GM12878 (cell line): ENCODE data around the gene PLK5. TPM values are rescaled to one million over a fixed set of nuclear protein-coding genes. Genes with fewer than 3 reads are reported as not detected.

ENCODE experiments used
- ATAC-seq: fragments of 200-7000 bp; cut with Tn5 transposase; 3 replicates; pipeline ENCODE4 v1.9.1; 2020; ENCODE audit warnings: mild to moderate bottlenecking, moderate library complexity
- BruUV-seq: library from RNA; stranded (reverse); fragments of 400-500 nt; replicated peaks from 2 replicates; lab custom pipeline; 2021; lab: Mats Ljungman, UMichigan
- CTCF ChIA-PET: fragments of 300-600 bp; sonication (Branson Sonifier 250); formaldehyde crosslinking; extraction: SDS; loops from one replicate; lab custom pipeline; 2021; ENCODE audit warnings: inconsistent platforms; lab: Yijun Ruan, JAX
- POLR2A ChIA-PET: fragments of 350-600 bp; formaldehyde crosslinking; extraction: SDS; loops from one replicate; lab custom pipeline; 2021; ENCODE audit warnings: inconsistent platforms; lab: Charles Lee
- RAD21 ChIA-PET: fragments of 300-600 bp; sonication (Branson Sonifier 250); formaldehyde crosslinking; loops from one replicate; lab custom pipeline; 2023; ENCODE audit warnings: antibody characterized with exemption; ENCODE audit not compliant: unreplicated experiment; lab: Charles Lee
- SMC1A ChIA-PET: fragments of 300-600 bp; sonication (Branson Sonifier 250); formaldehyde crosslinking; loops from one replicate; lab custom pipeline; 2023; ENCODE audit not compliant: unreplicated experiment, uncharacterized antibody; lab: Charles Lee
- DNase-seq: peaks from one replicate; pipeline ENCODE4 v3.0.0-alpha.2; 2011; ENCODE audit warnings: low read depth, low spot score
- FAIRE-seq: peaks from 3 replicates; lab custom pipeline; 2011; peaks lifted over from hg19 to GRCh38; lab: Jason Lieb, UNC
- H2AFZ ChIP-seq: 2 replicates; pipeline ENCODE4 v1.6.0; 2011; ENCODE audit warnings: low read depth, low read length, control low read depth; ENCODE audit not compliant: control insufficient read depth
- H3K27ac ChIP-seq: 2 replicates; pipeline ENCODE4 v1.5.1; 2011; ENCODE audit warnings: control low read depth; ENCODE audit not compliant: control insufficient read depth, insufficient read depth
- H3K27me3 ChIP-seq, 2 experiments: replicated peaks in 1 of 2; 2 replicates each; pipeline versions ENCODE4 v1.6.0 to v1.6.1; 2011; ENCODE audit warnings: low read length in 1 of 2; ENCODE audit not compliant: control insufficient read depth in 2 of 2, insufficient read depth in 2 of 2
- H3K36me3 ChIP-seq, 2 experiments: 2 replicates each; pipeline ENCODE4 v1.5.1; 2011; ENCODE audit warnings: low read length in 1 of 2; ENCODE audit not compliant: control insufficient read depth in 2 of 2, insufficient read depth in 2 of 2
- H3K4me1 ChIP-seq: 2 replicates; pipeline ENCODE4 v1.6.1; 2011; ENCODE audit warnings: mild to moderate bottlenecking, low read length, moderate library complexity, mixed read lengths; ENCODE audit not compliant: control insufficient read depth, insufficient read depth
- H3K4me2 ChIP-seq: 2 replicates; pipeline ENCODE4 v1.6.0; 2011; ENCODE audit warnings: control low read depth; ENCODE audit not compliant: control insufficient read depth, insufficient read depth
- H3K4me3 ChIP-seq: fragments of 200-600 bp; sonication (generic); 2 replicates; pipeline ENCODE4 v1.5.1; 2016
- H3K79me2 ChIP-seq: 2 replicates; pipeline ENCODE4 v1.6.0; 2011; ENCODE audit warnings: low read length; ENCODE audit not compliant: control insufficient read depth, insufficient read depth
- H3K9ac ChIP-seq: 2 replicates; pipeline ENCODE4 v1.8.0; 2011; ENCODE audit warnings: low read length, control low read depth, mixed read lengths; ENCODE audit not compliant: control insufficient read depth, insufficient read depth
- H3K9me3 ChIP-seq: replicated peaks from 3 replicates; pipeline ENCODE4 v1.5.1; 2011; ENCODE audit warnings: mild to moderate bottlenecking, low read length; ENCODE audit not compliant: control insufficient read depth, insufficient read depth
- H4K20me1 ChIP-seq: 2 replicates; pipeline ENCODE4 v1.6.0; 2011; ENCODE audit not compliant: control insufficient read depth, insufficient read depth
- BACH1 ChIP-seq: fragments of 450-650 bp; IDR thresholded peaks from 2 replicates; pipeline ENCODE4 v1.6.1; 2017; ENCODE audit warnings: mild to moderate bottlenecking, borderline replicate concordance
- CHD1 ChIP-seq: IDR thresholded peaks from 2 replicates; pipeline ENCODE4 v1.6.1; 2012; ENCODE audit warnings: low read depth, low read length, improper control_type of control experiment
- CUX1 ChIP-seq: IDR thresholded peaks from 2 replicates; pipeline ENCODE4 v1.6.1; 2012; ENCODE audit warnings: improper control_type of control experiment, low read depth, low read length; ENCODE audit not compliant: insufficient replicate concordance
- ESRRA ChIP-seq: IDR thresholded peaks from 2 replicates; pipeline ENCODE4 v1.6.1; 2012; ENCODE audit warnings: mild to moderate bottlenecking, low read length, improper control_type of control experiment
- HCFC1 ChIP-seq: fragments of 150-350 bp; IDR thresholded peaks from 2 replicates; pipeline ENCODE4 v1.6.1; 2014; ENCODE audit warnings: low read length
- IKZF1 ChIP-seq: fragments of 450-650 bp; conservative IDR thresholded peaks from 2 replicates; pipeline ENCODE4 v1.6.1; 2017; ENCODE audit warnings: antibody characterized with exemption, mild to moderate bottlenecking
- IKZF2 ChIP-seq, 2 experiments: fragments of 450-650 bp; IDR thresholded peaks; 2 replicates each; pipeline ENCODE4 v1.6.1; 2017; ENCODE audit warnings: mild to moderate bottlenecking in 2 of 2, moderate library complexity in 2 of 2
- IRF3 ChIP-seq: fragments of 450-650 bp; IDR thresholded peaks from 2 replicates; pipeline ENCODE4 v1.6.1; 2014; ENCODE audit warnings: mild to moderate bottlenecking
- IRF4 ChIP-seq: IDR thresholded peaks from 2 replicates; pipeline ENCODE4 v1.6.1; 2011; ENCODE audit warnings: low read depth, low read length
- KAT2A ChIP-seq: conservative IDR thresholded peaks from 2 replicates; pipeline ENCODE4 v1.6.1; 2011; ENCODE audit warnings: low read depth, low read length; ENCODE audit not compliant: control insufficient read depth
- MYC ChIP-seq: IDR thresholded peaks from 2 replicates; pipeline ENCODE4 v1.6.1; 2011; ENCODE audit warnings: mild to moderate bottlenecking, low read length, moderate library complexity, inconsistent platforms; ENCODE audit not compliant: insufficient read depth, insufficient replicate concordance, insufficient read length, severe bottlenecking
- PAX5 ChIP-seq: IDR thresholded peaks from 2 replicates; pipeline ENCODE4 v1.6.1; 2011; ENCODE audit warnings: low read depth, low read length, borderline replicate concordance
- PAX8 ChIP-seq: fragments of 450-650 bp; IDR thresholded peaks from 2 replicates; pipeline ENCODE4 v1.6.1; 2017; ENCODE audit warnings: mild to moderate bottlenecking, moderate library complexity
- RAD21 ChIP-seq: IDR thresholded peaks from 2 replicates; pipeline ENCODE4 v1.6.1; 2011; ENCODE audit warnings: mild to moderate bottlenecking, low read depth, low read length, moderate library complexity; ENCODE audit not compliant: insufficient read depth
- STAT3 ChIP-seq: IDR thresholded peaks from 2 replicates; pipeline ENCODE4 v1.6.1; 2011; ENCODE audit warnings: low read depth, low read length, improper control_type of control experiment
- TCF7 ChIP-seq: IDR thresholded peaks from 2 replicates; pipeline ENCODE4 v1.6.1; 2014; ENCODE audit warnings: antibody characterized with exemption, borderline replicate concordance
- YBX1 ChIP-seq: fragments of 450-650 bp; IDR thresholded peaks from 2 replicates; pipeline ENCODE4 v1.6.1; 2016; ENCODE audit warnings: antibody characterized with exemption
- ZBTB33 ChIP-seq: fragments of 450-650 bp; IDR thresholded peaks from 2 replicates; pipeline ENCODE4 v1.6.1; 2017; ENCODE audit warnings: mild to moderate bottlenecking
- WGBS: methylation state at CpG from one replicate; pipeline ENCODE4 v1.1.6; 2016; ENCODE audit warnings: low lambda C conversion rate; ENCODE audit not compliant: insufficient replicate concordance, insufficient coverage; ENCODE audit errors: missing lambda C conversion rate; 5-methylcytosine and 5-hydroxymethylcytosine counted together
- in situ Hi-C: fragments of 300-500 bp; cut with MboI; formaldehyde crosslinking; loops from 9 replicates; pipeline ENCODE4 v1.14.3; 2018; ENCODE audit warnings: mixed read lengths
- intact Hi-C: fragments of 100-400 bp; cut with micrococcal nuclease; formaldehyde crosslinking; loops from one replicate; pipeline ENCODE4 v1.14.2; 2022; ENCODE audit not compliant: unreplicated experiment
- polyA plus RNA-seq, 11 experiments: library from polyadenylated mRNA; depleted of rRNA in 4 of 11; unstranded in 6 of 11; stranded (reverse) in 5 of 11; fragments of >200 nt; fragmentation: Nextera tagmentation in 4 of 11; fragmentation: Illumina TruSeq in 1 of 11; extraction: Ambion mirVana in 4 of 11; extraction: Trizol in 1 of 11; gene quantifications; 1 replicate in 1 of 11; 2 replicates in 10 of 11; pipeline versions ENCODE4 v1.2.1 to v1.2.3, GENCODE V29; 2011 to 2016; ENCODE audit warnings: inconsistent platforms in 2 of 11, missing spikeins in 2 of 11, low read depth in 1 of 11
- total RNA-seq, 4 experiments: library from RNA; depleted of rRNA in 3 of 4; stranded (reverse); fragments of >200 nt in 3 of 4; fragmentation: Illumina TruSeq in 1 of 4; extraction: Trizol in 1 of 4; gene quantifications; 2 replicates each; pipeline versions ENCODE4 v1.2.1 to v1.2.3, GENCODE V29; 2013 to 2021

The PLK5 gene
- total and polyA plus RNA-seq, 10 of the 15 experiments (the other 5 are each of a cell fraction or from before 2014, with no cell fraction given), result 0.13 TPM; not detected in 9

- Histone ChIP-seq H3K9ac (no peak overlapping the region), H3K4me2 (no peak overlapping the region), H3K9me3 (no peaks in the 10 kb centered on the region; the same call in 2 of the 3 replicates), H3K4me3 (no peak overlapping the region), H2AFZ (no peak overlapping the region), H3K4me1 (no peaks in the 10 kb centered on the region), H3K27me3 (no peaks in the 10 kb centered on the region; a peak in 1 of 4 replicates), H4K20me1 (no peaks in the 10 kb centered on the region), H3K79me2 (no peaks in the 10 kb centered on the region), H3K36me3 (no peaks in the 10 kb centered on the region)
- DNase-seq (no peak), ATAC-seq (no peak), FAIRE-seq (no peak)
- BruUV-seq, result no TSS peak
- in situ Hi-C loops, result no loop called here
- WGBS, result 48% methylated on average over 14 of the region's 14 CpGs
- ChIA-PET SMC1A (no interaction called here), RAD21 (no interaction called here), CTCF (interaction anchor here (0.8 to 1.9 kb wide), 3 partner anchors 12 to 27 kb away, joined by 3 to 4 read pairs (median 3); no protein-coding TSS in a partner anchor)
- no peak for TF ChIP-seq TCF7
- TF ChIP-seq PAX8, result no peak
- TF ChIP-seq PAX5, result no peak
- no peak for TF ChIP-seq IRF3
- no peak for TF ChIP-seq ESRRA
- no peak for TF ChIP-seq IKZF2 (IDR thresholded peaks at IDR 0.05)
- TF ChIP-seq CHD1, result no peak
- no peak for TF ChIP-seq BACH1
- TF ChIP-seq CUX1, result no peak
- TF ChIP-seq MYC, result no peak
- no peak for TF ChIP-seq IKZF1
- TF ChIP-seq IRF4, result no peak
- no peak for TF ChIP-seq KAT2A
- TF ChIP-seq STAT3, result no peak
- no peak for TF ChIP-seq YBX1
- no peak for TF ChIP-seq RAD21
- no peak for TF ChIP-seq ZBTB33
- TF ChIP-seq HCFC1, result no peak
- TF ChIP-seq, all 136 proteins: peak for 0
- no peak overlapping the region for H3K27ac ChIP-seq
- intact Hi-C loops, result no loop called here
- POLR2A ChIA-PET, result no interaction called here
These were observed 21.3 kb upstream of the PLK5 start for GRCh38 chr19:1502433-1503088.
